Measurements from ENCODE around the gene LPO.

- TF ChIP-seq POLR2AphosphoS5 (IDR thresholded peaks at IDR 0.05; ENCODE audit: borderline replicate concordance, low read depth, low read length): no peak
- no peak for TF ChIP-seq EZH2 (IDR thresholded peaks at IDR 0.05)
Observed at GRCh38 chr17:58219789-58220183, 18.6 kb upstream of the LPO start.

All from SK-N-MC (cell line).